Type B pancreatic cell (in vitro differentiated cells): Measurements from ENCODE around the gene CGNL1. TPM values are rescaled to one million over a fixed set of nuclear protein-coding genes. Genes with fewer than 3 reads are reported as not detected.

Source experiments
- DNase-seq: peaks from one replicate; pipeline ENCODE4 v3.0.0; 2021; ENCODE audit warnings: mixed read lengths; ENCODE audit not compliant: unreplicated experiment; ENCODE audit errors: extremely low spot score
- H3K27ac Mint-ChIP-seq: 2 replicates; pipeline ENCODE4 v1.8.0; 2021; ENCODE audit warnings: mild to moderate bottlenecking, mixed read lengths
- H3K27me3 Mint-ChIP-seq: 2 replicates; pipeline ENCODE4 v1.8.0; 2021; ENCODE audit warnings: mixed read lengths
- H3K36me3 Mint-ChIP-seq: 2 replicates; pipeline ENCODE4 v1.8.0; 2021; ENCODE audit warnings: mixed read lengths
- H3K4me1 Mint-ChIP-seq: one replicate; pipeline ENCODE4 v1.8.0; 2021; ENCODE audit warnings: mixed read lengths; ENCODE audit not compliant: unreplicated experiment
- H3K4me3 Mint-ChIP-seq: 2 replicates; pipeline ENCODE4 v1.8.0; 2021; ENCODE audit warnings: mild to moderate bottlenecking, mixed read lengths
- H3K9me3 Mint-ChIP-seq: 2 replicates; pipeline ENCODE4 v1.8.0; 2021; ENCODE audit warnings: mixed read lengths
- total RNA-seq: library from RNA; stranded (reverse); gene quantifications from 2 replicates; pipeline ENCODE4 v1.2.1, GENCODE V29; 2021; ENCODE audit warnings: low replicate concordance
- TF ChIP-seq, protein P1 (sequence below): fragments of 200-600 bp; sonication (generic); conservative IDR thresholded peaks from 2 replicates; pipeline ENCODE4 v1.5.0; 2021; ENCODE audit warnings: antibody characterized with exemption, mild to moderate bottlenecking

Gene CGNL1
- total RNA-seq, 1 donor from 2014 or later: 11.8 TPM

DNA sequence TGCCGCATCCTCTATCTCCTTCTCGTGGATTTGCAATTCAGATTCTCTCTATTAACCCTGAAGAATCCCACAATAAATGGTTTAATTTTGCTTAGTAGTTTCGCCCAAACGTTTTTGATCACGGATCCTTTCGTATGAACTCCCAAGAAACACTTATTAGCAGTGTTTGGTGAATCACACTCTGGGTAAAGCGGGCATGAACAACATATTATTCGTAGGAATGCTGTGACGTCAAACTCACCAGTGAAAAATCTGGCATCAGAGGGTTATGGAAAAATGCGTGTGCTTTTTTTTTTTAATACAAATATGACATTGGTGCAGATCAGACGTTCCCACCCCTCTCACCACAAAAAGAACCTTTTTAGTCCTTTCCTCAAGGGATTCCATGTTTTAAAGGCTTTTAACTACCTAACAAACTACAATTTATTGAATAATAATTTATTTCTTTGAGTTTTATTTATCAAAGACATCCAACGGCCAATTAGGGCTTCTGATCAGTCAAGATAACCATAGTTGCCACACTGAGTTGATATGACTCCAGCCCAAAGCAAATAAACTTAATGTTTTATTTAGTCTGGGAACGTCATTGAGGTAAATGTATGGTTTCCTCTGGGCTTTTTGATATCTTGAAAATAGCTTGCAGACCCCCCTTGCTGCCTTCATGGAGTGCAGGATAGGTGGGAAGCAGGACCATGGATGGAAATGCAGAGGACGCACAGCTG lies 45.5 kb upstream of the CGNL1 start:
- Mint-ChIP-seq H3K9me3 (no peaks in the 10 kb centered on the region), H3K4me3 (no peak overlapping the region), H3K36me3 (no peaks in the 10 kb centered on the region), H3K27me3 (no peaks in the 10 kb centered on the region), H3K27ac (no peak overlapping the region), H3K4me1 (peaks cover 15% of the 10 kb centered on the region)
- TF ChIP-seq, protein P1, sequence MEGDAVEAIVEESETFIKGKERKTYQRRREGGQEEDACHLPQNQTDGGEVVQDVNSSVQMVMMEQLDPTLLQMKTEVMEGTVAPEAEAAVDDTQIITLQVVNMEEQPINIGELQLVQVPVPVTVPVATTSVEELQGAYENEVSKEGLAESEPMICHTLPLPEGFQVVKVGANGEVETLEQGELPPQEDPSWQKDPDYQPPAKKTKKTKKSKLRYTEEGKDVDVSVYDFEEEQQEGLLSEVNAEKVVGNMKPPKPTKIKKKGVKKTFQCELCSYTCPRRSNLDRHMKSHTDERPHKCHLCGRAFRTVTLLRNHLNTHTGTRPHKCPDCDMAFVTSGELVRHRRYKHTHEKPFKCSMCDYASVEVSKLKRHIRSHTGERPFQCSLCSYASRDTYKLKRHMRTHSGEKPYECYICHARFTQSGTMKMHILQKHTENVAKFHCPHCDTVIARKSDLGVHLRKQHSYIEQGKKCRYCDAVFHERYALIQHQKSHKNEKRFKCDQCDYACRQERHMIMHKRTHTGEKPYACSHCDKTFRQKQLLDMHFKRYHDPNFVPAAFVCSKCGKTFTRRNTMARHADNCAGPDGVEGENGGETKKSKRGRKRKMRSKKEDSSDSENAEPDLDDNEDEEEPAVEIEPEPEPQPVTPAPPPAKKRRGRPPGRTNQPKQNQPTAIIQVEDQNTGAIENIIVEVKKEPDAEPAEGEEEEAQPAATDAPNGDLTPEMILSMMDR: no peak
- DNase-seq: no peak

DNA sequence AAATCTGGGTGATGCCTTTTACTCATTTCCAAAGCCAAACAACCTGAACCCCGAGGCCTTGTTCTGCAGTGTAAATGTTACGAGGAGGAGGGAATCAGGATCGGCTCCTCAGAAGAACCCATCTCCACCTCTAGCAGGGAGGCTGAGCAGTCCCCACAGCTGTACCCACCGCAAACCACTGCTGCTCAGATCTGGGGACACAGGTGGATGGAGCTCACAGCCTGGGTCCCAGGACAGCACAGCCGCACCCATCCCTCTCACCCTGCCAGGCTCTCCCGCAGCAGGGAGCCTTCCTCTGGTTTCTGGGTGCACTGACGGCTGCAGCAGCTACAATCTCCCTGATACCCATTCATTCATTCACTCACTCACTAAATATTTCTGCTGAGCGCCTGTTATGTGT lies 44.0 kb upstream of the CGNL1 start:
- no peak overlapping the region for H3K4me3 Mint-ChIP-seq
- TF ChIP-seq, protein P1: no peak

DNA sequence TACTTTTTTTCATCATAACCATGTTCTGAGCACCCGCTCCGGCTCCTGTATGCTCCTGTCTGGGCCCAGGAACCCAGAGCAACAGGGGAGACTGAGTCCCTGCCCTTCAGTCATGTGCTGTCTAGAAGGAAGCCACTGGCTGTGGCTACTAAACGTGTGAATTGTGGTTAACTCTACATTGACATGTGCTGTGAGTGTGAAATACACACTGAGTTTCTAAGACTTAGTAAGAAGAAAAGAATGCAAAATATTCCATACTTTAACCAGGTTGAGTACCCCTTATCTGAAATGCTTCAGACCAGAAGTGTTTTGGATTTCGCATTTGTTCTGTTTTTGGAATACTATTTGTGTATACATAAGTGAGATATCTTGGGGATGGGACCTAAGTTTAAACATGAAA lies 42.8 kb upstream of the CGNL1 start:
- H3K4me3 Mint-ChIP-seq: no peak overlapping the region
- H3K4me1 Mint-ChIP-seq: peaks cover 14% of the 10 kb centered on the region
- H3K27ac Mint-ChIP-seq: no peak overlapping the region
- no peaks in the 10 kb centered on the region for H3K36me3 Mint-ChIP-seq
- H3K27me3 Mint-ChIP-seq: no peaks in the 10 kb centered on the region
- TF ChIP-seq, protein P1: no peak
- no peak for DNase-seq
- no peaks in the 10 kb centered on the region for H3K9me3 Mint-ChIP-seq

More for the DNA sequence above, 44.0 kb upstream of the CGNL1 start:
- no peaks in the 10 kb centered on the region for H3K36me3 Mint-ChIP-seq
- H3K27me3 Mint-ChIP-seq: no peaks in the 10 kb centered on the region
- no peak for DNase-seq
- no peak overlapping the region for H3K27ac Mint-ChIP-seq
- no peaks in the 10 kb centered on the region for H3K9me3 Mint-ChIP-seq
- H3K4me1 Mint-ChIP-seq: peaks cover 16% of the 10 kb centered on the region

DNA sequence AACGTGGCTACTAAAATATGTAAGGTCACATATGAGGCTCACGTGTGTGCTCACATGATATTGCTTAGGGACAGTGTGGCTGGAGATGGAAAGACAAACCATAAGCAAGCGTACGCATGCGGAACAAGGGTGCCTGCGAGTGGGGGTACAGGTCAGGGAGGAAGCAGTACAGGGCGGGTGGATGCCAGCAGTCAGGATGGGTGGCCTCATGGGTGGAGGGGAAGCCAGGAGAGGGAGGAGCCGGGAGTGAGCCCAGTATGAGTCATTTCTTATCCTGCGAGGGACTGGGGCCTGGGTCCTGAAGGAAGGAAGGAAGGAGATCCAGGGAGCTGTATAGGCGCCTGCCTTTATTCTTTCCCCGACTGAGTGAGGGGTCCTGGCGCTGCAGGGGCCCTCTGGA lies 42.0 kb upstream of the CGNL1 start:
- peaks cover 14% of the 10 kb centered on the region for H3K4me1 Mint-ChIP-seq
- H3K36me3 Mint-ChIP-seq: no peaks in the 10 kb centered on the region
- no peak overlapping the region for H3K4me3 Mint-ChIP-seq
- DNase-seq: no peak
- H3K9me3 Mint-ChIP-seq: no peaks in the 10 kb centered on the region
- no peaks in the 10 kb centered on the region for H3K27me3 Mint-ChIP-seq
- TF ChIP-seq, protein P1: no peak
- no peak overlapping the region for H3K27ac Mint-ChIP-seq

DNA sequence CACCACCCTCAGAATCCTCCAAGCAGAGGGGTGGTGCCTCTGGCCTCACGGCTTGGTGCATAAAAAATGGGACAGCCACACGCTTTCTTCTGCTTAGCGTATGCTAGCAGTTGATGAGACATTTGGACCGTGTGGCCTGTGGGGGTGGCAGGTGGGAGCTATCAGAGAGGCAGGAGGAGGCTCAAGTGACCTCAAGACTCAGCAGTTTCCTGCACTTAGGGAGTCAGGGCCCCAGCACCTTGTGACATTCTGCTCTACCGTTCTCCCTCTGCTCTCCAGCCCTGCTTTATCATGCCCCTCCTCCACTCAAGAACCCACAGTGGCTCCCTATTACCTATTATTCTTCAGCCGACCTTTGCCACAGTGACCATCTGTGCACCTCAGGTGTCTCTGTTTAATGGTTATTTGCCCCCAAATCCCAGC lies 41.0 kb upstream of the CGNL1 start:
- Mint-ChIP-seq H3K4me3 (no peak overlapping the region), H3K4me1 (peaks cover 14% of the 10 kb centered on the region), H3K27ac (no peak overlapping the region), H3K36me3 (no peaks in the 10 kb centered on the region), H3K27me3 (no peaks in the 10 kb centered on the region), H3K9me3 (no peaks in the 10 kb centered on the region)
- DNase-seq: no peak
- TF ChIP-seq, protein P1: no peak
